Mesenchymal stem cell (in vitro differentiated cells and primary cell): ENCODE data around the gene MOCOS.

ENCODE experiments used
- DNase-seq: peaks from one replicate; pipeline ENCODE4 v3.0.0-alpha.2; 2013
- H2AFZ ChIP-seq: one replicate; pipeline ENCODE4 v1.6.1; 2013; ENCODE audit warnings: low read depth, mild to moderate bottlenecking, control low read depth, inconsistent platforms, low read length, moderate library complexity
- H2AK5ac ChIP-seq: 2 replicates; pipeline ENCODE4 v1.6.1; 2013; ENCODE audit warnings: low read length, moderate library complexity, mild to moderate bottlenecking, inconsistent platforms; ENCODE audit not compliant: severe bottlenecking
- H2BK120ac ChIP-seq: one replicate; pipeline ENCODE4 v1.6.1; 2013; ENCODE audit warnings: low read depth, mild to moderate bottlenecking, inconsistent platforms, low read length, moderate library complexity
- H2BK12ac ChIP-seq, 2 experiments: one replicate each; pipeline ENCODE4 v1.6.1; 2013; ENCODE audit warnings: inconsistent platforms in 2 of 2, low read length in 2 of 2, mild to moderate bottlenecking in 2 of 2, moderate library complexity in 2 of 2, control low read depth in 1 of 2
- H2BK15ac ChIP-seq: one replicate; pipeline ENCODE4 v1.6.1; 2013; ENCODE audit warnings: mild to moderate bottlenecking, low read depth, inconsistent platforms; ENCODE audit not compliant: poor library complexity, severe bottlenecking
- H2BK5ac ChIP-seq: 2 replicates; pipeline ENCODE4 v1.6.1; 2013; ENCODE audit warnings: low read depth, mild to moderate bottlenecking, low read length, control low read depth, inconsistent platforms; ENCODE audit not compliant: poor library complexity, severe bottlenecking
- H3K14ac ChIP-seq, 2 experiments: one replicate each; pipeline ENCODE4 v1.6.1; 2013; ENCODE audit warnings: inconsistent platforms in 2 of 2, low read length in 2 of 2, control low read depth in 1 of 2, mild to moderate bottlenecking in 1 of 2, moderate library complexity in 1 of 2
- H3K18ac ChIP-seq, 2 experiments: one replicate each; pipeline ENCODE4 v1.6.1; 2013; ENCODE audit warnings: inconsistent platforms in 2 of 2, low read length in 2 of 2, control low read depth in 1 of 2, low read depth in 1 of 2, mild to moderate bottlenecking in 1 of 2
- H3K23ac ChIP-seq, 2 experiments: one replicate each; pipeline ENCODE4 v1.6.1; 2013; ENCODE audit warnings: inconsistent platforms in 2 of 2, low read length in 2 of 2, mild to moderate bottlenecking in 2 of 2, moderate library complexity in 2 of 2, control low read depth in 1 of 2
- H3K27ac ChIP-seq: 2 replicates; pipeline ENCODE4 v1.5.1; 2013; ENCODE audit warnings: mild to moderate bottlenecking, moderate library complexity, low read length, control low read depth, inconsistent platforms; ENCODE audit not compliant: poor library complexity, severe bottlenecking
- H3K27me3 ChIP-seq, 2 experiments: 2 replicates each; pipeline versions ENCODE4 v1.6.1 to v1.7.0; 2013; ENCODE audit warnings: low read length in 2 of 2, mild to moderate bottlenecking in 2 of 2, moderate library complexity in 2 of 2, control low read depth in 1 of 2, inconsistent platforms in 1 of 2; ENCODE audit not compliant: control insufficient read depth in 1 of 2, insufficient read depth in 1 of 2
- H3K36me3 ChIP-seq, 2 experiments: 2 replicates each; pipeline versions ENCODE4 v1.6.1 to v1.7.0; 2013; ENCODE audit warnings: low read length in 2 of 2, control low read depth in 1 of 2, inconsistent platforms in 1 of 2, low read depth in 1 of 2, mild to moderate bottlenecking in 1 of 2; ENCODE audit not compliant: insufficient read depth in 2 of 2, control insufficient read depth in 1 of 2
- H3K4ac ChIP-seq, 2 experiments: one replicate each; pipeline ENCODE4 v1.6.1; 2013; ENCODE audit warnings: inconsistent platforms in 2 of 2, low read length in 2 of 2, mild to moderate bottlenecking in 2 of 2, moderate library complexity in 2 of 2, control low read depth in 1 of 2, low read depth in 1 of 2
- H3K4me1 ChIP-seq: 2 replicates; pipeline ENCODE4 v1.6.1; 2013; ENCODE audit warnings: low read depth, low read length, control low read depth; ENCODE audit not compliant: control insufficient read depth, insufficient read depth
- H3K4me2 ChIP-seq: 2 replicates; pipeline ENCODE4 v1.6.1; 2013; ENCODE audit warnings: low read length, mild to moderate bottlenecking, inconsistent platforms; ENCODE audit not compliant: poor library complexity, severe bottlenecking
- H3K4me3 ChIP-seq, 2 experiments: 2 replicates each; pipeline versions ENCODE4 v1.5.1 to v1.7.0; 2013; ENCODE audit warnings: low read length in 2 of 2, mild to moderate bottlenecking in 2 of 2, control low read depth in 1 of 2, low read depth in 1 of 2; ENCODE audit not compliant: insufficient read depth in 1 of 2
- H3K79me1 ChIP-seq: replicated peaks from 2 replicates; pipeline ENCODE4 v1.6.1; 2013; ENCODE audit warnings: mild to moderate bottlenecking, control low read depth, low read length, inconsistent platforms; ENCODE audit not compliant: poor library complexity, severe bottlenecking
- H3K9ac ChIP-seq: 2 replicates; pipeline ENCODE4 v1.7.0; 2013; ENCODE audit warnings: mild to moderate bottlenecking, low read length, moderate library complexity
- H3K9me3 ChIP-seq: 2 replicates; pipeline ENCODE4 v1.7.0; 2013; ENCODE audit warnings: mild to moderate bottlenecking, low read length; ENCODE audit not compliant: control insufficient read depth
- H4K8ac ChIP-seq: one replicate; pipeline ENCODE4 v1.6.1; 2013; ENCODE audit warnings: inconsistent platforms, mild to moderate bottlenecking, low read length, moderate library complexity
- H4K91ac ChIP-seq: one replicate; pipeline ENCODE4 v1.6.1; 2013; ENCODE audit warnings: mild to moderate bottlenecking, low read length, inconsistent platforms
- WGBS: methylation state at CpG from one replicate; pipeline ENCODE4 v1.1.7; 2013; ENCODE audit warnings: mixed read lengths; 5-methylcytosine and 5-hydroxymethylcytosine counted together

The MOCOS gene

DNA sequence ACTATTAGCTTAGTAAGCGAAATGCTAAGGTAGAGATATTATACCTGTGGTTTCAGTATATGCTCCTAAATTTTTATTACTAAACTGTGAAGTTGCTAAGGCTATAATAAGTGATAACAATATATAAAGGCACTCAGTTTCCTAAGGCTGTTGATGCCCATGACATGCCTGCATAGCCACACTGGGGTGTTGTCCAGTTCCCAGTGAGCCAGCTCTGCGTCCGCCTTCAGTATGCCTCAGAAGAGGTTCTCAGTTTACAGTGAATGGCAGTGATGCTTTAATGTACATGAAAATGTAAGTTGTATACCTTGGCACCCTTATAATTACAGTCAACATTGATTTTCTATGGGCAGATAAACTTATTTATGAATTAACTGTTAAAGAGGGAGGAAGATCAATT is 117.4 kb downstream of the MOCOS start:
- no peaks in the 10 kb centered on the region for H3K27me3 ChIP-seq
- H3K18ac ChIP-seq: no peak overlapping the region
- H4K8ac ChIP-seq: no peak overlapping the region
- H2BK120ac ChIP-seq: no peak overlapping the region
- H4K91ac ChIP-seq: no peak overlapping the region
- H3K4me1 ChIP-seq: peaks cover 30% of the 10 kb centered on the region
- H3K4ac ChIP-seq: no peak overlapping the region
- no peak overlapping the region for H3K23ac ChIP-seq
- no peak overlapping the region for H2AK5ac ChIP-seq
- H3K36me3 ChIP-seq: no peaks in the 10 kb centered on the region
- H3K4me3 ChIP-seq: no peak overlapping the region
- no peak overlapping the region for H3K9ac ChIP-seq
- WGBS: 77% methylated on average over 2 of the region's 3 CpGs
- no peak for DNase-seq
- no peak overlapping the region for H2BK5ac ChIP-seq
- H3K14ac ChIP-seq: no peak overlapping the region
- no peak overlapping the region for H2BK12ac ChIP-seq
- no peaks in the 10 kb centered on the region for H3K9me3 ChIP-seq
- no peak overlapping the region for H3K4me2 ChIP-seq
- H3K27ac ChIP-seq: no peak overlapping the region
- H3K79me1 ChIP-seq: peaks cover 26% of the 10 kb centered on the region
- H2BK15ac ChIP-seq: no peak overlapping the region
- H2AFZ ChIP-seq: no peak overlapping the region

GRCh38 chr18:36305375-36305774 is 118.1 kb downstream of the MOCOS start:
- H3K4me1 ChIP-seq: peaks cover 32% of the 10 kb centered on the region
- no peak overlapping the region for H4K8ac ChIP-seq
- no peak overlapping the region for H4K91ac ChIP-seq
- DNase-seq: no peak
- H3K36me3 ChIP-seq: no peaks in the 10 kb centered on the region
- no peak overlapping the region for H2AK5ac ChIP-seq
- no peak overlapping the region for H2BK5ac ChIP-seq
- H2BK12ac ChIP-seq: no peak overlapping the region
- H2BK15ac ChIP-seq: no peak overlapping the region
- H3K18ac ChIP-seq: no peak overlapping the region
- no peak overlapping the region for H2AFZ ChIP-seq
- no peak overlapping the region for H3K4me2 ChIP-seq
- H3K27me3 ChIP-seq: no peaks in the 10 kb centered on the region
- no peak overlapping the region for H3K9ac ChIP-seq
- no peak overlapping the region for H3K27ac ChIP-seq
- H3K14ac ChIP-seq: no peak overlapping the region
- no peaks in the 10 kb centered on the region for H3K9me3 ChIP-seq
- peaks cover 21% of the 10 kb centered on the region for H3K79me1 ChIP-seq
- no peak overlapping the region for H3K4ac ChIP-seq
- H3K4me3 ChIP-seq: no peak overlapping the region
- 76% methylated on average over 2 of the region's 2 CpGs for WGBS
- no peak overlapping the region for H2BK120ac ChIP-seq
- H3K23ac ChIP-seq: no peak overlapping the region

DNA sequence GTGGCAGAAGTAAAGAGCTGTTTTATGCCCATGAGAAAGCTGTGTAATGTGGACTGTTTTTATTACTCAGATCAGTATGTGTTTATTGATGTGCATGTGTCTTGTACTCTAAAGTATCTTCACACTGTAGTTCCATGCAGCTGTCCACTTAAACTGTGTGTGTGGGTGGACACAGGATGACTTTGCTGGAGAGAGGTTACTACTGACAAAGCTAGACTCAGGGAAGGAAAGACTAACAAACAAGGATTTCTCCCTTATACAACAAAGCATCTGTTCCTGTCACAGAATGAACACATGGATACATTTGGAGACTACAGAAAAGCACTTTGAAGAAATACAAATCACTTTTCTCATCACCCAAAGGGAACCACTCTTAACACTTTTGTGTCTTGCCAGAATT is 120.2 kb downstream of the MOCOS start:
- H3K4ac ChIP-seq: no peak overlapping the region

DNA sequence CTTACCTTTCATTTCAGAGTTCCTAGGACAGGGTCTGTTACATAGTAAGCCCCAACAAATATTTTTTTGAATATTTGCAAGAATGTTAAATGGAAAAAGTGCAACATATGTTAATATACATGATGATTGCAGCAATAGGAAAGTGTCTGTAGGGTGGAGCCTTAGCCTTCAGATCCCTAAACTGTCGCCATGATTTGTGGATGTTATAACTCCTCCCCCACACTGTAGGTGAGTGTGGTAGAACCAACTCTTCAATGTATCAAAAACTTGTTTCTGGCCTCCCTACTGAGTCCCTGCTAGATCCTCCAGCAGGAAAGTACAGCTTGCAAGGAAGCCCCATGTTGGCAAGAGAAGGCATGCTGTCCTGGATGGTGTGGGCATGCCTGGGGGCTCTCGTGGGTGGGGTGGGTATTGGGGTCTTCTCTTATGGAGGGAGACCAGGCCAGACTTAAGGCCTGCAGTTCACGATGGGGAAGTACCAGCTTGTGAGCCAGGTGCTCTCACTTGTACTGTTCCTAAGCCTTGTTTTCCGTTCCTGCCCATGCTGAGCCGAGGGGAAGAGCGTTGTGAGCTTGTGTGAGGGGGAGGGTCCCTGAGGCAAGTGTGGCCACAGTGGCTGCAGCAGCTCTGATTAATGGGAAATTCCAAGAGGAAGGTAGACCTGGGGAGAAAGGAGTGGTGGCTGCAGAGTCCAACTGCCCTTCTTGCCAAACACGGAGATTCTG is 121.6 kb downstream of the MOCOS start:
- H3K9me3 ChIP-seq: no peaks in the 10 kb centered on the region
- H2AK5ac ChIP-seq: peak overlapping the region; percentile 99
- no peaks in the 10 kb centered on the region for H3K27me3 ChIP-seq
- no peak overlapping the region for H4K91ac ChIP-seq
- peak overlapping the region; percentile 45 for H3K4me2 ChIP-seq
- DNase-seq: no peak
- no peak overlapping the region for H3K4ac ChIP-seq
- no peak overlapping the region for H2AFZ ChIP-seq
- peak overlapping the region in 1 of 2 experiments; percentile 5 for H3K4me3 ChIP-seq
- H2BK15ac ChIP-seq: no peak overlapping the region
- peaks cover 0 to 4% of the 10 kb centered on the region in 2 experiments for H3K36me3 ChIP-seq
- peaks cover 40% of the 10 kb centered on the region for H3K4me1 ChIP-seq
- H2BK120ac ChIP-seq: no peak overlapping the region
- H2BK5ac ChIP-seq: peak overlapping the region; percentile 80
- WGBS: 59% methylated on average over 6 of the region's 7 CpGs
- peak overlapping the region; percentile 92 for H3K27ac ChIP-seq
- H3K14ac ChIP-seq: no peak overlapping the region
- H4K8ac ChIP-seq: no peak overlapping the region
- no peak overlapping the region for H2BK12ac ChIP-seq
- H3K23ac ChIP-seq: no peak overlapping the region
- peak overlapping the region; percentile 58 for H3K9ac ChIP-seq
- H3K18ac ChIP-seq: peak overlapping the region in 1 of 2 experiments; percentile 41
- peaks cover 22% of the 10 kb centered on the region for H3K79me1 ChIP-seq

More for the DNA sequence above, 120.2 kb downstream of the MOCOS start:
- H3K4me3 ChIP-seq: no peak overlapping the region
- no peak overlapping the region for H2BK12ac ChIP-seq
- H2BK15ac ChIP-seq: no peak overlapping the region
- no peak overlapping the region for H3K9ac ChIP-seq
- peaks cover 41% of the 10 kb centered on the region for H3K4me1 ChIP-seq
- no peak overlapping the region for H3K4me2 ChIP-seq
- H2BK5ac ChIP-seq: no peak overlapping the region
- no peak overlapping the region for H4K8ac ChIP-seq
- H3K9me3 ChIP-seq: no peaks in the 10 kb centered on the region
- no peak overlapping the region for H2BK120ac ChIP-seq
- H3K36me3 ChIP-seq: peaks cover 0 to 4% of the 10 kb centered on the region in 2 experiments
- peak; percentile 23 for DNase-seq
- H3K18ac ChIP-seq: no peak overlapping the region
- no peak overlapping the region for H3K23ac ChIP-seq
- no peak overlapping the region for H2AFZ ChIP-seq
- H2AK5ac ChIP-seq: peak overlapping the region; percentile 49
- no peaks in the 10 kb centered on the region for H3K27me3 ChIP-seq
- peaks cover 28% of the 10 kb centered on the region for H3K79me1 ChIP-seq
- no peak overlapping the region for H3K27ac ChIP-seq
- H4K91ac ChIP-seq: no peak overlapping the region
- H3K14ac ChIP-seq: no peak overlapping the region
